Body of pancreas (tissue), 4 donors: ENCODE measurements around the gene CTIF. TPM values are rescaled to one million over a fixed set of nuclear protein-coding genes. Genes with fewer than 3 reads are reported as not detected.

Experiments
- ATAC-seq: fragments of 150-250 bp; one replicate; pipeline ENCODE4 v1.9.1; 2016
- DNase-seq, 4 donors: peaks; one replicate each; pipeline ENCODE4 v3.0.0-alpha.2; 2019
- H3K27ac ChIP-seq, 4 donors: fragments of 200-600 bp; sonication (generic); 1 replicate in 3 of 4; 2 replicates in 1 of 4; pipeline versions ENCODE4 v1.5.1 to v1.6.1; 2016 to 2019; ENCODE audit warnings: mild to moderate bottlenecking in 1 of 4, mixed read lengths in 1 of 4, moderate library complexity in 1 of 4
- H3K27me3 ChIP-seq, 2 donors: fragments of 200-600 bp; sonication (generic); one replicate each; pipeline ENCODE4 v1.6.0; 2016; ENCODE audit warnings: mild to moderate bottlenecking in 1 of 2
- H3K36me3 ChIP-seq, 2 donors: fragments of 200-600 bp; sonication (generic); replicated peaks in 1 of 2; 2 replicates each; pipeline ENCODE4 v1.5.1; 2016; ENCODE audit warnings: low read depth in 2 of 2; ENCODE audit not compliant: insufficient read depth in 1 of 2
- H3K4me1 ChIP-seq: fragments of 200-600 bp; sonication (generic); one replicate; pipeline ENCODE4 v1.6.0; 2016
- H3K4me3 ChIP-seq, 2 donors: fragments of 200-600 bp; sonication (generic); 1 replicate in 1 of 2; 2 replicates in 1 of 2; pipeline ENCODE4 v1.5.1; 2016 to 2019
- H3K9me3 ChIP-seq, 3 donors: fragments of 200-600 bp; sonication (generic); 1 replicate in 2 of 3; 2 replicates in 1 of 3; pipeline ENCODE4 v1.5.1; 2016
- CTCF ChIP-seq, 7 experiments: fragments of 450-650 bp in 4 of 7; fragments of 200-600 bp in 3 of 7; sonication (generic) in 3 of 7; IDR thresholded peaks; one replicate each; pipeline ENCODE4 v1.5.1; 2016 to 2019; ENCODE audit warnings: antibody characterized with exemption in 7 of 7
- POLR2A ChIP-seq, 3 donors: fragments of 450-650 bp; IDR thresholded peaks; one replicate each; pipeline ENCODE4 v1.6.1; 2016; ENCODE audit warnings: antibody characterized with exemption in 3 of 3, mild to moderate bottlenecking in 2 of 3
- WGBS, 2 donors: methylation state at CpG; one replicate each; pipeline ENCODE4 v1.1.5; 2017; 5-methylcytosine and 5-hydroxymethylcytosine counted together
- intact Hi-C: fragments of 100-400 bp; cut with DNase I; formaldehyde crosslinking; loops from one replicate; pipeline ENCODE4 v1.15.1; 2023
- total RNA-seq, 2 donors: library from RNA; depleted of rRNA; stranded (reverse); fragments of >200 nt; gene quantifications; one replicate each; pipeline ENCODE4 v1.1.0, GENCODE V29; 2016

The CTIF gene
- total RNA-seq, 2 donors from 2014 or later, result 18.7 to 24.4 TPM

- Histone ChIP-seq H3K4me3 (no peak overlapping the region), H3K9me3 (no peaks in the 10 kb centered on the region), H3K27ac (no peak overlapping the region), H3K4me1 (peaks cover 8% of the 10 kb centered on the region), H3K27me3 (no peaks in the 10 kb centered on the region), H3K36me3 (no peaks in the 10 kb centered on the region)
- TF ChIP-seq POLR2A (IDR thresholded peaks at IDR 0.05), result no peak
- 94 to 95% methylated on average over 15 to 17 of the region's 18 CpGs for WGBS, 2 donors
- intact Hi-C loops, result no loop called here
- DNase-seq (no peak), ATAC-seq (no peak)
These were observed 349.3 kb downstream of the CTIF start for GRCh38 chr18:48887905-48888772.

GRCh38 chr18:48888773-48889080, 349.9 kb downstream of the CTIF start:
- intact Hi-C loops, result no loop called here
- Histone ChIP-seq H3K36me3 (no peaks in the 10 kb centered on the region), H3K27me3 (no peaks in the 10 kb centered on the region), H3K4me3 (no peak overlapping the region), H3K27ac (no peak overlapping the region), H3K9me3 (no peaks in the 10 kb centered on the region), H3K4me1 (peaks cover 8% of the 10 kb centered on the region)
- ATAC-seq (no peak), DNase-seq (no peak)
- WGBS, 2 donors, result 96 to 99% methylated on average over 4 to 5 of the region's 5 CpGs
- TF ChIP-seq CTCF (IDR thresholded peaks at IDR 0.05) (no peak), POLR2A (IDR thresholded peaks at IDR 0.05) (no peak)

DNA sequence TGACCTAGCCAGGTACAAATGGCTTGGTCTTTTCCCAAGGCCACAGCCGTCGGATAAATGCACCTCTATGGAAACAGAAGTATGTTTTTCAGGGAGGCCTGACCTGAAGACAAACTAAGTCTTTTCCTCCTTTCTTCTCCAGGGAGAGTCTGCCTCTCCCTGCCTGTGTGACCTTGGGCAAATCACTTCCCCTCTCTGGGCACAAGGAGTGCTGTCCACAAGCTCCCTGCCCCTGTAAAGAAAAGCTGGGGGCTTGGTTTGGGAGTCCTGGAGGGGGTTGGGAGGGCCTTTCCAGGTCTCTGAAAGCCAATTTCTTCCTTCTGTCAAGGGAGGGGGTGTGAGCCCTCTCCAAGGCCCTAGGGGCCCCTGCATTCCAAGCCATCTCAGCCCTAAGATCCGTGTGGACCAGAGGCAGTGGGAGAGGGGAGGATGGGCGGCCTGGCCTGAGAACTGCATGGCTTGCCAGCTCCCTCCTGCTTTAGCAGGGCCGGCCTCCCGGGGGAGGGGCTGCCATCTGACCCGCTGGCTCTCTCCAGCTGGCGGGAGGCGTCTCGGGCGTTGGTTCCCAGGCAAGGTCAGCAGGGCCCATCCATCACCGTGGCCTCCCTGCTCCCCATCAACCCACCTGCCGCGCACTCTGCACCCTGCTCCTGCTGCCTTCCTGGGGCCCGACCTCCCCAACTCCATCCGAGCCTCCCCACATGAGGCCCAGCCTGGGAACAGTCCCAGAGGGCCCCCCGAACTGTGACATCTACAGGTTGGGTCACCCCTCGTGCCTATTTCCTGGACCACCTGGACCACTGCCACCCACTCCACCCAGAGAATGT, 350.5 kb downstream of the CTIF start:
- WGBS, 2 donors, result 58 to 68% methylated on average over 13 to 18 of the region's 18 CpGs
- peaks cover 8% of the 10 kb centered on the region for H3K4me1 ChIP-seq
- peak; percentile 52 for ATAC-seq
- no peak overlapping the region for H3K27ac ChIP-seq
- no peak overlapping the region for H3K4me3 ChIP-seq
- TF ChIP-seq POLR2A (IDR thresholded peaks at IDR 0.05) (no peak), CTCF (IDR thresholded peaks at IDR 0.05) (no peak)
- intact Hi-C loops, result no loop called here
- DNase-seq, result peak in 3 of 4 donors; percentile 32 to 53 (median 49)
- H3K36me3 ChIP-seq, result no peaks in the 10 kb centered on the region
- no peaks in the 10 kb centered on the region for H3K9me3 ChIP-seq
- no peaks in the 10 kb centered on the region for H3K27me3 ChIP-seq

GRCh38 chr18:48889981-48890762, 351.3 kb downstream of the CTIF start:
- DNase-seq (no peak), ATAC-seq (no peak)
- H3K4me3 ChIP-seq, result no peak overlapping the region
- H3K9me3 ChIP-seq, result no peaks in the 10 kb centered on the region
- H3K27me3 ChIP-seq, result no peaks in the 10 kb centered on the region
- 94 to 95% methylated on average over 12 to 13 of the region's 13 CpGs for WGBS, 2 donors
- peaks cover 8% of the 10 kb centered on the region for H3K4me1 ChIP-seq
- H3K36me3 ChIP-seq, result no peaks in the 10 kb centered on the region
- H3K27ac ChIP-seq, result no peak overlapping the region
- TF ChIP-seq POLR2A (IDR thresholded peaks at IDR 0.05), result no peak
- no peak for TF ChIP-seq CTCF (IDR thresholded peaks at IDR 0.05)
- intact Hi-C loops, result no loop called here

- ATAC-seq (no peak), DNase-seq (no peak)
- no peaks in the 10 kb centered on the region for H3K27me3 ChIP-seq
- peaks cover 8% of the 10 kb centered on the region for H3K4me1 ChIP-seq
- H3K36me3 ChIP-seq, result no peaks in the 10 kb centered on the region
- H3K4me3 ChIP-seq, result no peak overlapping the region
- TF ChIP-seq CTCF (IDR thresholded peaks at IDR 0.05) (no peak), POLR2A (IDR thresholded peaks at IDR 0.05) (no peak)
- H3K9me3 ChIP-seq, result no peaks in the 10 kb centered on the region
- intact Hi-C loops, result no loop called here
- no peak overlapping the region for H3K27ac ChIP-seq
- WGBS, 2 donors, result 97 to 100% methylated on average over 3 to 4 of the region's 4 CpGs
These were observed 352.9 kb downstream of the CTIF start for GRCh38 chr18:48891721-48892120.
